Myocyte (in vitro differentiated cells): Measurements from ENCODE around the gene LAMC1. TPM values are rescaled to one million over a fixed set of nuclear protein-coding genes. Genes with fewer than 3 reads are reported as not detected.
"Not testable (repeated sequence)": the region's sequence is repeated elsewhere in the genome, so short reads cannot be mapped to it uniquely, and the experiment has no call there.

ENCODE experiments used
- DNase-seq: peaks from one replicate; pipeline ENCODE4 v3.0.0-alpha.2; 2012; ENCODE audit warnings: low read depth
- total RNA-seq: library from RNA; depleted of rRNA; stranded (reverse); fragments of >200 nt; gene quantifications from 2 replicates; pipeline ENCODE4 v1.2.3, GENCODE V29; 2014

The LAMC1 gene
- total RNA-seq, 1 donor from 2014 or later = 303 TPM

- DNase-seq = no peak
Measured at GRCh38 chr1:183043254-183043653, 20.0 kb downstream of the LAMC1 start.

GRCh38 chr1:183043872-183044854 is 20.9 kb downstream of the LAMC1 start:
- peak; percentile 64 for DNase-seq

GRCh38 chr1:183044893-183045649 is 21.9 kb downstream of the LAMC1 start:
- DNase-seq = no peak

- no peak for DNase-seq
Measured at GRCh38 chr1:183048087-183049085, 25.2 kb downstream of the LAMC1 start.

GRCh38 chr1:183051546-183051945 is 28.3 kb downstream of the LAMC1 start:
- no peak for DNase-seq

GRCh38 chr1:183052861-183053260 is 29.6 kb downstream of the LAMC1 start:
- no peak for DNase-seq

- DNase-seq = no peak
Measured at GRCh38 chr1:183058851-183059502, 35.8 kb downstream of the LAMC1 start.

- no peak for DNase-seq
Measured at GRCh38 chr1:183061194-183061593, 38.0 kb downstream of the LAMC1 start.

- peak; percentile 30 for DNase-seq
Measured at GRCh38 chr1:183063349-183063748, 40.1 kb downstream of the LAMC1 start.

GRCh38 chr1:183065168-183065706 is 42.0 kb downstream of the LAMC1 start:
- DNase-seq = no peak

GRCh38 chr1:183066432-183066831 is 43.2 kb downstream of the LAMC1 start:
- not testable (repeated sequence) for DNase-seq

GRCh38 chr1:183069562-183070216 is 46.5 kb downstream of the LAMC1 start:
- no peak for DNase-seq

GRCh38 chr1:183070234-183070922 is 47.2 kb downstream of the LAMC1 start:
- DNase-seq = peak; percentile 51

- peak; percentile 89 for DNase-seq
Measured at GRCh38 chr1:183070923-183071618, 47.9 kb downstream of the LAMC1 start.

GRCh38 chr1:183072595-183072994 is 49.4 kb downstream of the LAMC1 start:
- not testable (repeated sequence) for DNase-seq

- DNase-seq = no peak
Measured at GRCh38 chr1:183073320-183073719, 50.1 kb downstream of the LAMC1 start.

- DNase-seq = no peak
Measured at GRCh38 chr1:183074215-183074614, 51.0 kb downstream of the LAMC1 start.

GRCh38 chr1:183075861-183076260 is 52.6 kb downstream of the LAMC1 start:
- DNase-seq = peak; percentile 30
